ENCODE results near the gene APOBEC4.

APOBEC4 gene, protein sequence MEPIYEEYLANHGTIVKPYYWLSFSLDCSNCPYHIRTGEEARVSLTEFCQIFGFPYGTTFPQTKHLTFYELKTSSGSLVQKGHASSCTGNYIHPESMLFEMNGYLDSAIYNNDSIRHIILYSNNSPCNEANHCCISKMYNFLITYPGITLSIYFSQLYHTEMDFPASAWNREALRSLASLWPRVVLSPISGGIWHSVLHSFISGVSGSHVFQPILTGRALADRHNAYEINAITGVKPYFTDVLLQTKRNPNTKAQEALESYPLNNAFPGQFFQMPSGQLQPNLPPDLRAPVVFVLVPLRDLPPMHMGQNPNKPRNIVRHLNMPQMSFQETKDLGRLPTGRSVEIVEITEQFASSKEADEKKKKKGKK

GRCh38 chr1:183652547-183653461 lies at the start of gene APOBEC4:
Gene APOBEC4 (minus strand): TSS chr1:183653316. CDS start chr1:183648781, 4,535 bp downstream.
- TF ChIP-seq CTCF (IDR thresholded peaks at IDR 0.05): no peak
- H3K4me3 ChIP-seq: no peak within 1 kb of the TSS

DNA sequence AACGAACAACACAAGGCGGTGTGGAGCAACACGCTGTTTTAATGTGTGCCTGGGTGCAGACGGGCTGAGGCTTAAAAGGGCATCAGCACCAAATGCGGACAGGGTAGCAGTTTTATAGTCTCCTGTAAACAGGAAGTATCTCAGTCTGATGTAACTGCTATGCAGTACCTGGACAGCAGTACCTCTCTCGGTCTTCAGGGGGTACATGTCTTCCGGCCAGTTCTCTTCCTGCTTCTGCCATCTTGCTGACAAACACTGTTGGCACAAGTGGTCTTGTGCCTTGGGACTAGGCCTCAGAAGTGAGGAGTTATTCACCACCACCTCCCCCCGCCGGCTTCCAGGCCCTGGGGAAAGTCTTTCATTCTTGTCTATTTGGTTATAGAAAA lies 49.7 kb upstream of the APOBEC4 start:
- no peak for DNase-seq (ENCODE audit: low spot score)
- H3K27ac ChIP-seq: no peak overlapping the region
- no peak overlapping the region for H3K4me3 ChIP-seq
- no peak for TF ChIP-seq CTCF (IDR thresholded peaks at IDR 0.05)

More at GRCh38 chr1:183652547-183653461, at the start of gene APOBEC4:
- H3K27ac ChIP-seq: no peak within 1 kb of the TSS
- DNase-seq (ENCODE audit: low spot score): no peak

DNA sequence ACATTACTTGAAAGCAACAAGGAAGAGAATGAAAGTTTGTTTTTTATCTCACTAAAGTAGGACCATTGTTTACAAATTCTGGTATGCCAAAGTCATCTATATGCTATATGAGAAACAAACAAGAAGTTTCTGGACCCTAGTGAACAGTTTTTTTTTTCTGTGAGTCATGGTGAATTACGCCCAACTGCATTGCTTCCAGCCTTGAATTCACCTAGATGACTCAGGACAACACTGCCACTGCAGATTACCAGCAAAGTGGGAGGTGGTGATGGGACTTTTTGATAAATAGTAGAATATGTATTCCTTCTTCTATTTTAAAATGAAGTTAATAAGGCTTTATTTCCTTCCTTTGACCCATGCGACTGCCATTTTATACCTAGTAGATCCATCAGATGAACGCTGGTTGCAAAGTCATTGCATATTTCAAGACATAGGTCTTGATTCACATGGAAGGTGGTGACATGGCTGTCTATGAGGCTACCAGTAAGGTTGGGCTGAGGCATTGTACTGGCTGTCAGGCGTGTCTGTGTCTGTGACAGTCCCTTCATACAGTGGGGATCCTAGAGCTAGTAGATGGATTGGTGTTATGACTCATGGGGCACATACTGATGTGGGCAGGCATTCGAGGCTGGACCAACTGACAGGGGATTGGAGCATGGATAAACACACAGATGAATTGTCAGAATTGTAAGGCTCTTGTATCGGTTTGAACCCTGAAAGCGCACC lies 49.1 kb upstream of the APOBEC4 start:
- DNase-seq (ENCODE audit: low spot score): no peak
- no peak for TF ChIP-seq CTCF (IDR thresholded peaks at IDR 0.05)
- Histone ChIP-seq H3K4me3 (no peak overlapping the region), H3K27ac (no peak overlapping the region)

- H3K4me3 ChIP-seq: no peak overlapping the region
- DNase-seq (ENCODE audit: low spot score): no peak
- no peak for TF ChIP-seq CTCF (IDR thresholded peaks at IDR 0.05)
- no peak overlapping the region for H3K27ac ChIP-seq
Observed at GRCh38 chr1:183699616-183700160, 46.6 kb upstream of the APOBEC4 start.

DNA sequence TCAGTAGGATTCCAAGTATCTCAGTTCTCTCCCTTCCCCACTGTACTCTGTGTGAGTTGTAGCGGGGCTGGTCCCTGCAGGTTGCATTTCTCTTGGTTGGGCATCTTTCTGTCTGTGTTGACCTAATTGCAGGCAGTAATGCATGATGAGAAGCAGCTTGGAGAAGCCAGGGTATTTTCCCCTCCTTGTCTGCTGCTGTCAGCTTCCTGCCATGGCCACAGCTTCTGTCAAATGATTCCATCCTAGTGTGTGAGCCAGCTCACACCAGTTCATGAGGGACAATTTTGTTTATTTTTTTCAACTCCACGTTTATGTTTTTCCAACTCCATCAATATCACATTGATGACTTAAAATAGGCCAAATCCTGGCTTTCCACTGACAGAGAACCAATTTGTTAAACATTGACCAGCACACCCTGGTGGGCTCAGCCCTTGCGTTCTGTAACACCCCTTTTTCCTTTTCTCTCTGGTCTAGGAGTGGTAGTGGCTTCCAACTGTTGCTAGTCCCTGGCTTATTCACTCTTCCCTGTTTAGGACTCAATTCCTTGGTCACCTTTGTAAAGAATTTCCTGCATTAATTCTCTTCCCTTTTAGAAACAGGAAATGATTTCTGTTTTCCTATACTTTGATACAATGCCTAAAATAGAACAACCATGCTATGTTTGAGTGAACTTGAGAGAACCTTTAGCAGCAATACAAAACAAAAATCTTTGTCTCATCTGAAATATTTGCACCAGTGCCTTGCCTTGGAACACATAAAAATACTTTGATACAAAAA lies 44.9 kb upstream of the APOBEC4 start:
- no peak overlapping the region for H3K4me3 ChIP-seq
- DNase-seq (ENCODE audit: low spot score): no peak
- TF ChIP-seq CTCF (IDR thresholded peaks at IDR 0.05): no peak
- no peak overlapping the region for H3K27ac ChIP-seq

- no peak for DNase-seq (ENCODE audit: low spot score)
- Histone ChIP-seq H3K4me3 (no peak overlapping the region), H3K27ac (no peak overlapping the region)
- no peak for TF ChIP-seq CTCF (IDR thresholded peaks at IDR 0.05)
Observed at GRCh38 chr1:183696981-183697380, 43.9 kb upstream of the APOBEC4 start.

All from coronary artery (tissue), 2 donors.